GM21737 (cell line): ENCODE results near the gene PHF19.

Experiments used
- ATAC-seq: cut with Tn5 transposase; IDR thresholded peaks from one replicate; pipeline ENCODE4 v1.9.1; 2021; ENCODE audit warnings: mild to moderate bottlenecking, moderate library complexity; ENCODE audit not compliant: unreplicated experiment

The PHF19 gene

DNA sequence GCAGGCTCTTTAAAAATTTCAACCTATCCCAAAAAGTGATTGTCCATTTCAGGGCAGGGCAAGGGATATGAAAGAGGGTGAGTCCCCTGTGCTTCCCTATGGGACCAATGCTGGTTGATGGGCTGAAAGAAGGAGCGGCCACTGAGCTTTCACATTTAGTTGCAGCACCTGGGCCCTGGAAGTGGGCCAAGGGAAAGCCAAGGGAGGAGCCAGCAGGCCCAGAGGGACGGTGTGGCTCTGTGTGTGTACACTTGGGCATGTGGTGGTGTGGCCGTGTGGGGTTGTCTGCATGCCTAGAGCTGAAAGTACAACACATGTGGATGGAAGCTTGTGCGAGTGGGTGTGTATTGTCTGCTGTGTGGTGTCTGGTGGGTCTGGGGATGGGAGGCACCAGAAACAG, 20.3 kb downstream of the PHF19 start:
- no peak for ATAC-seq

DNA sequence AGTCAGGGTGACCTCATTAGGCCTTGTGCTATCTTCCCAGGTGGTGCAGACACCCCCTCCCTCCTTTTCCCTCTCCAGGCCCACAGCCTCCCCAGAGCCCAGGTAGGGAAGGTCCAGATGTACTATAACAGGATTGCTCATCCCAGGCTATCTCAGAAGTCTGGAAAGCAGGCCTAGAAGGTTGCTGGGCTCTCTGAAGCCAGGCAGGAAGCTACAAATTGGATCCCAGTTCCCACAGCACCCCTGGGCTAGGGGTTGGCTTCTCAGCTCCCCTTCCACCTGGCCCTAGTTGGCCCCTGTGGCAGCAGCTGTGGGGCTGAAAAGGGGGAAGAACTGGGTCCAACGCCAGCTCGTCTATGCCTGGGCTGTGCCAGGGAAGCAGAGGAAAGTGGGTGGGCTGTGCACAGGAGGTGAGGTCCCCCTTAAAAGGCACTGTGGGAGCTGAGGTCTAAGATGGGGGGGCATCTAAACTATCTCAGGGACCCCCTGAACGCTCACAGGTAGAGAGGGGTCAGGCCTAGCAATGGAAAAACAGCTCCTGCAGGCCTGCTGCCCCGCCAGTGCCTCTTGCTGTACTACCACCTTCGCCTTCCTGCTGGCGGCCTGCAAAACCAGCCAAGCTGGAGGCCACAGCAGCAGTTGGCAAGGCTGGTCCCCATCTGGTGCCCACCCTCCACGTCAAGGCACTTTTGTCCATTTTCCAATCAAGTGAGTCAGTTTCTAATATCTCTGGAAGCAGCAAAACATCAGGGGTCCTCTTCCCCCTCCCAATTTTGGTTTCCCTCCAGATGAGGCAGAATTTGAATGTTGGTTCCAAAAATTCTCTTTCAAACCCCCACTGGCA, 20.9 kb downstream of the PHF19 start:
- no peak for ATAC-seq

DNA sequence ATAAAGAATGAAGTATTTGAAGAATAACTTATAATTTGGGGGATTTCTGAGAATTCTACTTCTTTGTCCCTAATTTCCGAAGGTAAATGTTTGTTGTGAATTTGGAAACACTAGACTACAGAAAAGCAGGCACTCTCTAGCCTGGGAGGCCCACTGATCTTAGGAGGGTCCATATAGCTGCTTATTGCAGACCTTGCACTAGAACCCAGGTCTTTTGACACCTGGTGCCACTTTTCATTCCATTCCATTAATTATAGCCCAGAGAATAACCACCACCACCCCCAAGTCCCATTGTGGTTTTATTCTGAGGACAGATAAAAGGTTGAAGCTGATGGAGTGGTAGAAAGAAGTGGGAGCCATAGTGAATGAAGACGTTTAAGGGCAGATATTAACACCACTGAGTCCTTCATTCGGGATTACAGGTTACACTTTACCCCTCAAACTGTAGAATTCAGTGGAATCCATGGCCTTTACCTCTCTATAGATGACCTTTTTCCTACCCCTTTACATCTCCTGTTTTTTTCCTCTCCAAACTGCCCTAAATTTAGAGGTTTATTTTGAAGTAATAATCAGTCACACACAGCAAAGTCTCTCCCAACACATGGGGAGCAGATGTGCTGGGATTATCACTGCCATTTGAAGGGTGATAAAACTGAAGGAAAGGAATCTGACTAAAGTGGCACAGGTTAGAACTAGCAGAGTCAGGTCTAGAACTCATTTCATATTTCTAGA, 22.2 kb downstream of the PHF19 start:
- ATAC-seq = no peak

DNA sequence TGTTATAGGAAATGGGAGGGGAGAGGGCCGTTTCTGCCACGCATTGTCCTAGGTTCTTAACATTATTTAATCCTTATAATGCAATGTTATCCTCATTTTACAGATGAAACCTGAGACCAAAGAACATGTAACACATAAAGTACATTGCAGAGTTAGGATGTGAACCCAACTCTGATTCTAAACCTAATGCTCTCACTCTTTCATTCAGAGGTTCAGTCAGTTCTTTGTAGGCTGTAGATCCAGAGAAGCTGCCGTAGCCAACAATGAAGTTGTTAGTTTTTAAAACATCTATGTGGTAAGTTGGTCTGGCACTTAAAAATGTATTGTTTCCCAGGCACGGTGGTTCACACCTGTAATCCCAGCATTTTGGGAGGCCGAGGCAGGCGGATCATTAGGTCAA, 23.8 kb downstream of the PHF19 start:
- ATAC-seq = no peak

DNA sequence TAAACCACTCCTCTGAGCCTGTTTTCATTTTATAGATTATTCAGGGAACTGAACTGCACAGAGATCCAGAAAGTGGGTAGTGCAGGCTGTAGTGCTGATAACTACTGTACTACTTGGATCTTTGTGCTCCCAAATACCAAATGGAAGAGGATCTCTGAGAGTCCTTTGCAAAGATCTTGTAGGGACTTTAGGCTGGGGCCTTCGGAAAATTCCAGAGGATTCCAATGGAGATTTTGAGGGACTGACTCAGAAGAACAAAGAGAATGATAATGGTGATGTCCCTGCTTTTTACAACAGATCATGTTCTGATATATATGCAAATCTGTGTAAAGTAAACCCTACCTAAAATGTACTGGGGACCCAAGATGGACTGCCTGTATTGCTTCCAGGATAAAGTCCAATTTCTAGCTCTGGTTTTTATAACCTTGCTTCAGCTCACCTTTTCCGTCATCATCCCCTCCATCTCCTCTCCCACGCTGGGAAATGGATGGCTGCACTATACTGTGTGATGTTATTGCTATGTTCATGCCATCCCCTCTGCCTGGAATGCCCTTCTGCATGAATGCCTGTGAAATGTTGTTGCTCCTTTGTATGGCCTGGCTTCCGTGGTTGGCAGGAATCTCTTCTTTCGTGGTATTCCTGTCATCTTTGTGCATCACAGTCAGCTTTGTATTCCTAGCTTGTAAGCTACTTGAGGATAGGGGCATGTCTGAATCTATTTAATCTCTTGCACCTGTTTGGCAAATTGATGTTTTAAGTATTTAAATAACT, 24.6 kb downstream of the PHF19 start:
- ATAC-seq = no peak

DNA sequence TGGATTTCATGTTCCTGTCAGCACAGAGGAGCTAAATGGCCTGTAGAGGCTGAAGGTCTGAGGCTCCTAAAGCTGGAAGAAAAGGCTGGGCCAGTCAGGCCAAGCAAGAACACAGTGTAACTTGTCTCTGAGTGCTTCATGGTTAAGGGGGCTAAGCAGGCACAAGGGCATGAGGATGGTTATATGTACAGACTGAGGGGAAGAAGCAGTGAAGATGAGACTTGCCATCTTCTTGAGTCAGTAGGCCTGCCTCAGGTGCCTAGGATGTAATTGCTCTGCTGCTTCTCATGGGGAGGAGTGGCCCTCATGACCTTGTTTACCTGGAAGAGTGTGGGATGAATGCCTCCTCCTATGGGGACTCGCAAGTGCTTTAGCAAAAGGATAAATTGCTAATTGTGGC, 25.5 kb downstream of the PHF19 start:
- no peak for ATAC-seq

DNA sequence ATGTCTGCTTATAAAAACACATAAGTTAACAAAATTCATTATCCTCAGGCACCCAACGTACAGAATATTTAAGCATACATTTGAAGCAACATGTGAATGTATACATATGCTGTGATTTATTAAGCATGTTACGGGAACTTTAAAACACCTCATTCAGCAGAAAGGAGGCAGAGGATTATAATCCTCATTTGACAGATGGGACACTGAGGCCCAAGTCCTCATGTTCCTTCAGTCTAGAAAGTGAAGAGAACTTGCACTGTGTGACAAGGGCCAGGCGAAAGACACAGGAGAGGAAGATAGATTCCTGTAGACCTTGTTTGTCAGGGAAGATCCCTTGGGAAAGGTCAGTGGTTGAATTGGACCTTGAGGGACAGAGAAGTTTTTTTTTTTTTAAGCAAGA, 26.7 kb downstream of the PHF19 start:
- no peak for ATAC-seq

DNA sequence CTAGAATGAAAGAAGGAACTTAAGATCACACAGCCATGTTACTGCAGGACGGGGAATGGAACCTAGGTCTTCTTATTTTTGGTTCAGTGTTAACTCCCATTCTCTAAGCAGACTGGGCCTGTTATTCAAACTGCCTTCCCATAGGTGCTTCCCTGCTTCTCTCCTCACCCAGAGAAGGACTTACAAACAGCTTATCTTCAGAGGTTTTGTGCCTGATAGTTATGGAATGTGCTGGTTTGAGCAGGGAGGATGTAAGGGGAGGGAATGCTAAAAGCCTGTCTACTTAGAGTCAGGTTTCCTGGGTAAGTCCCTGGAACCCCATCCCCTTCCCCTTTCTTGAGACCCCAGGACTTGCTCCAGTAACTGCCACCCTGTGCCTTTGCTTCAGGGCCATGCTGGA, 30.1 kb downstream of the PHF19 start:
- ATAC-seq = no peak

DNA sequence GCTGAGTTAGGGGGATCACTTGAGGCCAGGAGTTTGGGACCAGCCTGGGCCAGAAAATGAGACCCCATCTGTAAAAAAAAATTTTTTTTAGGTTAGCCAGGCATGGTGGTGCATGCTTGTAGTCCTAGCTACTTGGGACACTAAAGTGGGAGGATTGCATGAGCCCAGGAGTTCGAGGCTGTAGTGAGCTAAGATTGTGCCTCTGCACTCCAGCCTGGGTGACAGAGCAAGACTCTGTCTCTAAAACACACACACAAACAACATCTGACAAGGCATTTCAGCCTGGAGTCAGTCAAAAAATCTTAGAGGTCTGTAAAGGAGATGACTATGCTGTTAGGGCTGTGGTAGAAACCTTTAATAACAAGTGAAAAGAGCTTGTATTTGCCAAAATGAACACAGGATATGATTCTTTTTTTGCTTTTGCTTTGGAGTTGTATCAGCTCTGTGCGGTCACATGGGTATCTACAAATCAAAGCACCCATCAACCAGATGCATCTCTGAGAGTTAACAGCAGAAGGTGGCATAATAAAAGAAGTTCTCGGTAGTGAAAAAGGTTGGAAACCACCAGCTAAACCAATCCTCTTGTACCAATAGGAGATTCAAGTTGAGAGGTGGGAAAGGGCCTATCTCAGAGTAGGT, 30.6 kb downstream of the PHF19 start:
- ATAC-seq = no peak

DNA sequence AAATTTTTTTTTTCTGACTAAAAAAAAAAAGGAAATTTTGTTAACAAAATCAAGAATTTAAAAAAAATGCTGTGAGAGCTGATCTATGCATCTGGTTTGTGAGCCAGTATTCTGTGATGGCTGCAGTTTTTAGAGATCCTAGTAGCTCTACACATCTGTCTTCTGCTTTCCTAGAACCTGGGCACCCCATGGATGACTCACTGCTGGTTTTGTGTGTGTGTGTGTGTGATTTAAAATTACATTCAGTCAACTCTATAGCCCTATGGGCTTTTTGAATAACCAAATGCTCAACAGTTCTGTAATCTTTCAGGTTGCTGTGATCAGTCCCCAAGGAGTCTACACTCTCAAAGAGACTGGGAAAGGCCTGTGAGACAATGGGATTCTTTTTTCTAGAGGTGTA, 31.7 kb downstream of the PHF19 start:
- no peak for ATAC-seq

DNA sequence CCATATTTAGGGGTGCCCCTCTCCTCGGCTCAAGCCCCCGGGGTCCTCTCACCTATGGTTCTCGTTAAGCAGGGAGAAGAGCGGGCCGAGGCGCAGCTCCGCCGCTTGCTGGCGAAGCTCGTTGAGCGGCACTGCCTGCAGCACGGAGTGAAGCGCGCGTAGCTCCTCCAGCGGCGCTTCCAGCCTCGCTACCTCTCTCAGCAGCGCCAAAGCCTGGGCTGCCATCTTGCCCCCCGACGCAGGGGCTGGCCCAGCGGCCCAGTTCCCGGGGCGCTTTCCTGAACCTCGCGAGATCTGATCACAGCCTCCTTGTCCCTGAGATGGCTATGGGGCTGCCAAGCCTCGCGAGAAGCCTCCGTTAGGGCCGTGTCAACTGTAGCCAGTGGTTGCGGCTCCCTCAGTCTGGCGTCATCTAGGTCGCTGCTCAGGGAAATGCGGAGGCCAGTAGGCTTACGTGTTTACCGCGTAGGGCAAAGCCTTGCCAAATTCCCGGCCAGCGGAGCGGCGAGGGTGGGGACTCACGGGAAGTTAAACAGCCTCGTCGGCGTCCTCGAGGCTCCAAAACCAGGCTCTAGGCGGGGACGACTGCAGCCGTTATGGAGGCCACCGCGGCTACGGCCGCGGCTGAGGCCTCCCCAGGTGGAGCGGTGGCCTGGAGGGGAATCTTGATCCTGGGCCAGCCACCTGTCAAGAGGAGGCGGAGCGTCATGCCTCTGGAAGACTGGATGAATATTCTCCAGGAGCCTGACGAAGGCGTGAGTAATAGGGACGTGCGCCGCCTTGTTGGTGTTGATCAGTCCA, 34.1 kb downstream of the PHF19 start, which contains the start of gene PSMD5:
PSMD5 (minus strand) TSS at position 238 of the 801 bp plus-strand sequence; CDS start at position 225, 13 bp downstream.
- ATAC-seq = peak; percentile 98

DNA sequence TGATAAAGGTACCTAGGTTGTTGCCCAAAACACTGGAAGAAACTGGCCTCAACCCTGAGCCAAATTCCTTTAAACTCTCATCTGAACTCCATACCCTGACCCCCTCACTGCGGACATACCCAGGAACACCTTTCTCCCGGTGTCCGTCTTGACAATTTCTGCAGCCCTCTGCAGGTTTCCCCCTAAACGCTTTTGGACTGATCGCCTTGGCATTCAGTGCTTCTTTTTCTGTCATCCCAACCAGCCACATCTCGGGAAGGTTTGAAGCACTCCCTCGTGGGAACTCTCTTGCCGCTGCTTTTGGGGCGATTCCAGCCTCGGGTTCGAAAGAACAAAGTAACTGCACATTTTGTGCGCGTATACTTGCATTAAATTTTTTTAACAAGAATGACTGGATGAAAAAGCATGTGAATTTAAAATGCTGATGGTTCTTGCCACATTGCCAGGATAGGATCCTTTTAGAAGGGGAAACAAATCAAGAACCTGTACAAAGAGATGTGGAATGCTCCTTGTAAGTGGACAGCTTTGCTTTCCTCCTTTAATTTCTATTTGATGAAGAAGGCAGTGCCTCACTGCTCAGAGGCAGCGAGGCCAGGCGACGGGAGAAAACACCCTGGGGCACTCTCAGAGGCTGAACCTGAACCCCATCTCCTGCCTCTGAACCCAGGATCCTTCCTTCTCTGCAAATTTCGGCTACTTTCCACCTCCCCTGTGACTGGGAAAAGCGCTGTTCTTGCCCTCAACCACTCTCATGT, 34.9 kb downstream of the PHF19 start:
- ATAC-seq = peak; percentile 12

DNA sequence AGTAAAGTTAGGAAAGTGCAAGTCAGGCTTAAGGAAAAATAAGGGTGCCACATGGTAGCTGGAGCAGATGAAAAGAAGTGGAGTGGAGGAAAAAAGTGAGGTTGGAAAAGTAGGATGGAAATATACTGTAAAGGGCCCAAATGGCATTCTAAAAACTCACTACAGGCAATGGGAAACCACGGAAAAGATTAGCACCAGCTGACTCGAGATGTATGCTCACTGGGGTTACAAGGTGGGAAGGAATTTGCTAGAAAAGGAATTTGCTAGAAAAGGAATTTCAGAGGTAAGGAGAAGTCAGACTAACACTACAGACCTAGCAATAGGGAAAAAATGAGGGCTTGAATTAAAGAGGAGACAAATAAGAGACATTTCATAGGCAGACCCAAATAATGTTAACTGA, 37.8 kb downstream of the PHF19 start:
- ATAC-seq = no peak

DNA sequence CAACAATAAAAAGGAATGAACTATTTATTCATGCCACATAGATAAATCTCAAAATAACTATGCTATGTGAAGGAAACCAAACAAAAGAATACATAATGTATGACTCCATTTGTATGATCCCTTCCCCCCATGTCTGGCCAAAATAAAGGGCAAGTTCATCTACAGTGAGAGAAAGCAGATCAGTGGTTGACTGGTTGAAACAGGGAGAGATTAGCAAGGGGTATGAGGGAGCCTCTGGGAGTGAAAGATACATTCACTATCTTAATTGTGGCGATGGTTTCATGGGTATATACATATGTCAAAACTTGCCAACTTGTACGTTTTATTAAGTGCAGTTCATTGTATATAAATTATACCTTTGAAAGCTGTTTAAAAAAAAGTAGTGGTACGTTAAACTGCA, 39.1 kb downstream of the PHF19 start:
- no peak for ATAC-seq

DNA sequence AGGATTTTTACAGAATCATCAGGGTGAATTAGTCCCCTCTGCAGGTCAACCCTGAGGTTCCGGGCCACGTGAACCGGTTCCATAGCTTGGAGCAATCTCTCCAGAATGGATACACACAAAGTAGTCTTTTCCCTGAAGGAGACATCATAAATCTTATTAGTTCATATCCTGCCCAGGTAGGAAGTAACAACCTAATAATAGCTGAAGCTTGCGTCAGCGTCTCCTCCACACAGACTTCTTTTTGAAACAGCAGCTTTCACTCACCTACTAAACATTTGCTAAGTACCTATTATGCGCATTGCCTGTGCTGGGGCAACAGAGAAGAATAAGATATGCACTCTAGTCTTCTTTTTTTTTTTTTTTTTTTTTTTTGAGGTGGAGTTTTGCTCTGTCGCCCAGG, 43.7 kb downstream of the PHF19 start:
- no peak for ATAC-seq

DNA sequence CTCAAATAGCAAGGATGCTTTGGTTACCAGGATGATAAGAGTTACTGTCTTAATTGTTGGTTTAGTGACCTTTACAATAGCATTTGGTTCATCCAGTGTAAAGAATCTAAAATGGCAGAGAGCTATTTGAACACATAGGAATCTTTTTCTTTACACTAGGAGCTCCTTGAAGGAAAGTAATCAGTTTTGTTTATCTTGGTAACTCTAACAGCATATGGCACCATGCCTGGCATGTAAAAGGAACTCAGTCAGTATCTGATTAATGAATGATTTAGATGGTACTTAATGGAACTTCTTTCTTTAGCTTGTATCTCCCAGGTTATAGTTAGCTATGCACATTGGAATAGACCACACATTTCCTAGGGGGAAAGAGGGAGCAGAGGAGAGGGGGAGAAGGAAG, 44.2 kb downstream of the PHF19 start:
- no peak for ATAC-seq

DNA sequence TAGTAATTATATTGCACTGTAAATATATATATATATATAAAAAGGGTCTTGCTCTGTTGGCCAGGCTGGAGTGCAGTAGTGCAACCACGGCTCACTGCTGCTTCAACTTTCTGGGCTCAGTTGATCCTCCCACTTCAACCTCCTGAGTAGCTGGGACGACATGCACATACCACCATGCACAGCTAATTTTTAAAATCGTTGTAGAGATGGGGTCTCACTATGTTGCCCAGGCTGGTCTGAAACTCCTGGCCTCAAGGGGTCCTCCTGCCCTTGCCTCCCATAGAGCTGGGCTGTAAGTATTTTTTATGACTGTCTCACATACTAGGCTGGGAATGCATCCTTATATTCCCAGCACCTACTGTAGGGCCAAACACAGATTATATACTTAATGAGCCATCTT, 46.1 kb downstream of the PHF19 start:
- no peak for ATAC-seq

DNA sequence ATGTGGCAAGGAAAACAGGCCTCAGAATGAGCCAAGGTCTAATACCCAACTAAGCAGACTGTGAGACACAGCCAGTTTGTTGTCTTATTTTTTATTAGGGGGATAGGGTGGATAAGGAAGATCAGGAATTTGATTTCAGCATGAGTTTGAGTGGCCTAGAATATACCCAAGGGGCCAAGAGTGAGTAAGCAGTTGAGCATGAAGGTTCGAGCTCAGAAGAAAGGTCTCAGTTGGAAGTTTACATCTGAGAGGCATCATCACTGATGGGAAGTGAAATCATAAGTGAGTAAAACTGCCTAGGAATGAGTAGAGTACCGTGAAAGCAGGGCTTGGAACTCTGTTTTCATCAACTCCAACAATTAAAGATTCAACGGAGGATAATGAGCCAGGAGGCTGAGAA, 46.8 kb downstream of the PHF19 start:
- ATAC-seq = no peak

DNA sequence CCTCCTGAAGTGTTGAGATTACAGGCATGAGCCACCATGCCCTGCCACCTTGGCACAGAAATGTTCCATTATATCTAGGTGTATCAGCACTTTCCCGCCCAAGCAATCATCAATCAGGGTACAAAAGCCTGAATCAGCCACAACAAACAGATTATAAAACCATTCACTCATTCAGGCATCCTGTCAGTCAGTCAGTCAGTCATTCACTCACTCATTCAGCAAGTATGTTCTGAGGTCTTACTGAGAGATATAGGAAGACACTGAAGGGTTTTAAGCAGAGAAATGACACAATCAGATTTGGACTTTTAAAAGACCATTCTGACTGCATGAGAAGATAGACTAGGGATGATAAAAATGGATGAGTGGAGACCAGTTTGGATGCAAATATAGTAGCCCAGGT, 47.3 kb downstream of the PHF19 start:
- no peak for ATAC-seq

DNA sequence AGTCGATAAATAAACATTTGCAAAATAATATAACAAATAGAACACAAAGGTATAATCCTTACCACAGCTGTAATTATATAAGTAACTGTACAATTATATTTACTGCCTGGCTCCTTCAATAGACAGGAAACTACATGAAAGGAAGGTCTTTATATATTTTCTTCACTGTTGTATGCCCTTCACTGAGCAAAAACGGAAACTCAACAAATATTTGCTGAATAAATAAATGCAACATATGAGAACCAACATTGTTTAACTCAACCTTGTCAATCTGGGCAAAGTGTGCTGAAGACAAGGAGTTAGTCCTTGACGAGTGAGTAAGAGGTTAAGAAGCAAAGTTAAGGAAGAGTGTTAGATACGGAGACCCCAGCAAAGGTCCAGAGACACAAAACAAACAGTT, 56.9 kb downstream of the PHF19 start:
- ATAC-seq = no peak
